ENCODE data around the gene RGS17.
A peak's percentile ranks its signal among the peaks of the same experiment; 100 is the strongest.
"Not testable (repeated sequence)": the region's sequence is repeated elsewhere in the genome, so short reads cannot be mapped to it uniquely, and the experiment has no call there.

RGS17 gene

DNA sequence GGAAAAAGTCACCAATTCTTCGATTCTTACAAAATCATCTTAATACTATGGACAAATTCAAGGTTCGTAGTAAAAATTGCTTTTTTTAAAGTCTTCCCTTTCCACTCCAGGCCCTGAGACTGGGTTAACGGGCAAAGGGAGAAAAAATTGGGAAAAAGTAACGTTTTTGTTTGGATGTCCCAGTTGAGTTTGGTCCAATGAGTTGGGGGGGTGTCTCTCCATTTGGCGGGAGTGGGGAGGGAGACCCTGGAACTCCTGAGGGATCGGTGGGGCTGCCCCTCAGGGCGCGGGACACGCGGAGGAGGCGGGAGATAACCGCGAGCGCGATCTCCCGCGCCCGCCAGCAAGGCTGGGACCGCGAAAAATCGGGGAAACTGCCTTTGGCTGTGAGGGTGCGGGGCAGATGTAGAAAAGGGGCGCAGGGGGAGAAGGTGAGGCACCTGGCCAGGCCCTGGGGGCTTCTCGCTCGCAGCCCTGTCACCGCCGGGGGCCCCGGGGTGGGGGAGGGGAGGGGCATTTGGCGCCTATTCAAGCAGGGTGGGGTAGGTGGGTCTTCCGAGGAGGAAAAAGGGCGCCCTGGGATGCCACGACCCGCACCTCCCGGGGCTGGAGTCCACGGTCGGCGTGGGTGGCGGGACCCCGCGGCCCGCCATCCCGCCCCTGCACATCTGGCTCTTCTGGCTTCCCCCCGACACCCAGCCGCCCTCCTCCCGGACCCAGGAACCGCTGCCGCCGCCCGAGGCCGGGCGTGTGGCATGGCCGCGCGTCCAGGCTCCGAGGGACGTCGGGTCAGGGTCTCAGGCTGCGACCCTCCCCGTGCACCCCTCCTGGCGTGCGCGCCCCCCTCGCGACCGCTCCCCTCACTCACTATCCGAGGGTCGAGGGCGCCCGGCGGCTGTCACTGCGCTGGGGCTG, 148.8 kb downstream of the RGS17 start:
- peak; percentile 51 for DNase-seq

DNA sequence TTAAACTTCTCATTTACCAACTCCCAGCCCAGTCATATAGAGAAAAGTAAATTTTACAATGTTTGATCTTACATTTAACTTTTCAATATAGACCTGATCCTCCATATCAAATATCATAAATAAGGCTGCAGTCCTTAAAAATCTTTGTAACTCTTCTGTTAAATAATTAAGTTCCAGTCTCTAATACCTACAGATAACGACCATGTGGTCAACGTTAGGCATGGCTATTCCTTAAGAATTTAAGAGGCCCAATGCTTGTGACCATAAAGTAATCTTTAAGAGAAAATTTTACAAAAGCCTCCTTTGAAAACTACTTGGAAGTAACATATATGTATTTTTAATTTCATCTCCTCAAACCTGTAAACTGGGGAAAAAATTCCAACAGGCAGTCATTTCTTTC, 149.9 kb downstream of the RGS17 start:
- DNase-seq, result no peak

DNA sequence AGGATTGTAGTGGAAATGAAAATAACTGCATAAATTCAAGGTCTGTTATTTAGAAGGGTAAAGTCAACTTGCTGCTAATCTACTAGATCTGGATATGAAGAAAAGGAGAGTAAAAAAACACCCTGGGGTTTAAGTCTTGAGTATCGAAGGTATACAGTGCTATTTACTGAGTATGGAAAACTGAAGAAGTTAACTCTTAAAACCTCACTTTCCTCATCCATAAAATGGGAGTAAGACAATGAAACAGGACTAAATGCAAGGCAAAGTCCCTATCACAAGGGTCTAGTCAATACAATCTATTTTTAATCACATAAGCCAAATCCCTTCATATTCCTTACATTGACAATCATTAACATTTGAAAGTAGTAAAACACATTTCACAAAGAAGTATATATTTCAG, 150.4 kb downstream of the RGS17 start:
- DNase-seq, result no peak

DNA sequence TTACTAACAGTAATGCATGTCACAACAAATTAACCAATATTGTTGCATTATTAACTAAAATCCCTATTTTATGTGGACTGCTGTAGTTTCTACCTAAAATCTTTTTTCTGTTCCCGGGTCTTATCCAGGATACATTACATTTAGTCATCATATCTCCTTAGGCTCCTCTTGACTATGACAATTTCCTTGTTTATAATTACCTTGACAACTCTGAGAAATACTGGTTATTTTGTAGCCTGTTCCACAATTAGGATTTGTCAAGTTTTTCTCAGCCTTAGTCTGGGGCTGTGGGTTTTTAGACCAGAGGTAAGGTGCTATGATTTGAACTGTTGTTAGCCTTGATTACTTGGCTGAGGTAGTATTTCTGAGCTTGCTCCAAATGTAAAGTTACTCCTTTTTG, 152.0 kb downstream of the RGS17 start:
- DNase-seq, result no peak

DNA sequence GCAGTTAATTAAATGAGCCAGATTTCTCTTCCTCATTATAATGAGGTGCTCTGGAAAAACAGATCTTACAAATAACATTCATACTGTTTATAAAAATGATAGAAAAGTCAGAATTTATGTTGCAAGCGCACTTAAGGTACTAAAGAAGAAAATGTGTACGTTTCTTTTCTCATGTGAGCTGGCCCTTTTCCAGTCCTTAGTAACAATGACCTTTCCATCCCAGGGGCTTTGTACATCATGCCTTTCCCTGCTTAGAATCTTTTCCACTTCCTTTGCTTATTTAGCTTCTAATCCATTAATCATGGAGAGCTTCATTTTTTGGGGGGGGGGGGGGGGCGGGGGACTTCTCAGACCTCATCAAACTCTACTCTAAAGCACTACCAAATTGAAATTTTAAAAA, 153.0 kb downstream of the RGS17 start:
- DNase-seq, result no peak

DNA sequence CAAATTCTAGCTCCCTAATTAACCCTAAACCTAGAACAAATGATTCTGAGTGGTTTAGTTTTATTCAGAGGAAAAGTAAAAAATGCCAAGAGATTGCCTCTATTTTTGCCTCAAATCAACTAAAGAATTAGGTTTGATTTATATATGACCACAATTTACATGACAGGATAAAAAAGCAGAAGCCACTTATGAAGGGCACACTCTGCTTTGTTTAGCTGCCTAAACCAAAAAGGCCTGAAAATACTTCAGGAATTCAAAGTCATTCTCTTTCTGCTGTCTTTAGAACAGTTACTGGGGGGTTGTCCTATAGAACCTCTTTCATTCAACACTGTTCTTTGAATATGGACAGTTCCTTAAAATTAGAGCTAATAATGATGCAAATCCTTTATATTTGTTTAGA, 153.5 kb downstream of the RGS17 start:
- no peak for DNase-seq

DNA sequence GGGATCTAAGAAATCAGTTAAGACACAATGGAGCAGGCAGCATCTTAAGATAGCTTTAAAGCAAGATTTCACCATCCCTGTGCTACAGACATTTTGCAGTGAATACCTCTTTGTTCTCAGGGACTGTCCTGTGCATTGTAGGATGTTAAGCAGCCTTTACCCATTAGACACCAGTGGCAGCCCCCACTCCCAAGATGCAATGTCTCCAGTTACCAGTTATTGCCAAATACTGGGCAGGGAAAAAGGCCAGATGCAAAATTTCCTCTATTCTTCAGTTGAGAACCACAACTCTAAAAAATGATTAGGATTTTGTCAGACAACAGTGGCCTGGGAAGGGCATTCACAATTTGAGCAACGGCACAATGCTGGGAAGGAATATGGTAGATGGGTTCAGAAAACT, 154.3 kb downstream of the RGS17 start:
- DNase-seq, result no peak

DNA sequence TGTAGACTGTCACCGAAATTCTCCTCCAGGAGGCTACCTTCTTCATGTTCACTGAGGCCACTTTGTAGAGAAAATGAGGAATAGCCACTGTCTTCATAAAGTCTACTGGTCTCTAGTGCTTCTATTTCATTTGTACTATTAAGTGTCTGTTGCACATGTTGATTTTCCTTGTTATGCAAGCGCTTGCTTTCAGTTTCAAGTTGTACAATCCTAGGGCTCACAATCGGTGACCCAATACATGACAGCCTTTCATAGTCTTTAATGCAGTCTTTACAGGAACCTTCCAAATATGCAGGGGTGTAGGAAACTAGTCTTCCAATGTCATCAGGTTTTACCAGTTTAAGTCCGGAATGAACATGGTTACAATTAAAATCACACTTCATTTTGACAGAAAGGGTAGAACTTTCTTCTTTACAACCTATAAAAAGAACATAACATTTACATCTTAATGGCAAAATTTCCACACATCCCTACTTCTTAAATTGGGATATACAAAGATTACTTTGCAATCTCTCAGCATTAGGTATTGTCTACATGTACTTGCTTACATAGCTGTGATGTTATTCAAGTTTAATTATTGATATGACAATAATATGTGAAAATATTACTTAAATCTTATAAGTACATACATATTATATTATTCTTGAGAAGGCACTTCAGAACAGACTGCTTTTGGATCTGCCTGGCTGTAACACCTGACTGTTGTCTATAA, 155.7 kb downstream of the RGS17 start:
- DNase-seq, result peak; percentile 20

DNA sequence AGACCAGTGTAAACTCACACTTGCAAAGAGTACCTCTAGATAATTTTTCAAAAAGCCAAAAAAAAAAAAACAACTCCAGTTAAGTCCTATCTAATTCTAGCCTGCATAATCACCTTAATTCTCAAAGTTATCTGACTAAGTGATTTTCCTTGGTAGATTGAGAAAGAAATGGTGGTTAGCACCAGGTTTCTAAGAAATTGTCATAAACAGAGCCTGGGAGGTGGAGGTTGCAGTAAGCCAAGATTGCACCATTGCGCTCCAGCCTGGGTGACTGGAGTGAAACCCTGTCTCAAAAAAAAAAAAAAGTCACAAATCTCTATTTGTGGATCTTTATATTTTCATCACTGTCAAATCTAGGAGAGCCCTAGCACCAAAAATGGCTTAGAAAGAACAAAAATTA, 157.2 kb downstream of the RGS17 start:
- peak; percentile 35 for DNase-seq

DNA sequence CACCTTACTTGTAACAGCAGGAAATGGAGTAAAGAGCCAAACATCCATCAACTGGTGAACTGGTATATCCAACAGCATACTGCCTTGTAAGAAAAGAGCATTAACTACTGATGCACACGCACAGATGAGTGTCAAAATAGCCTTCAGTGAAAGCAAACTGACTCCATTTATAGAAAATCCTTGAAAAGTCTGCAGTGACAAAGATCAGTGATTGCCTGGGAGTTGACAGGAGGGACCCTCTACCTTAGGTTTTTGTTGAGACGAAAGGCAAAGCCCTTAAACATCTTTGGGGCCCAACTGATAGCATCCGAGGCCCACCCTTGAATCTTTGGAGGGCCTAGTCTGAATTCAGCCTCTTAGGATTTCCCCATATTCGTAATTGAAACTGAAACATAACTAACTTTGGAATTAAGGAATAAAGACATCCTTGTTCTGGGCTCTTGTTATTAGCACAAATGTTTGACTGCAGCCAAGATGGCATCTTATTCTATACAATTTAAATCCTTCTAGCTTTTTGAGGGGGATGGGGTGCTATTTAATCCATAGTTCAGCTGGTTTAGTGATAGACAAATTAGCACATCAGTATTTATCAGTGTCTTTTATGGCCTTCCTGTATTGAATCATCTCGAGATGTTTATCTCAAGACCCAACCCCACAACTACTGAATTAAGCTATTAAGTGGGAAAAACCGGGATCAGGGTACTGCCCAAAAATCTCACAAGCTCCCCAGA, 161.2 kb downstream of the RGS17 start:
- no peak for DNase-seq

DNA sequence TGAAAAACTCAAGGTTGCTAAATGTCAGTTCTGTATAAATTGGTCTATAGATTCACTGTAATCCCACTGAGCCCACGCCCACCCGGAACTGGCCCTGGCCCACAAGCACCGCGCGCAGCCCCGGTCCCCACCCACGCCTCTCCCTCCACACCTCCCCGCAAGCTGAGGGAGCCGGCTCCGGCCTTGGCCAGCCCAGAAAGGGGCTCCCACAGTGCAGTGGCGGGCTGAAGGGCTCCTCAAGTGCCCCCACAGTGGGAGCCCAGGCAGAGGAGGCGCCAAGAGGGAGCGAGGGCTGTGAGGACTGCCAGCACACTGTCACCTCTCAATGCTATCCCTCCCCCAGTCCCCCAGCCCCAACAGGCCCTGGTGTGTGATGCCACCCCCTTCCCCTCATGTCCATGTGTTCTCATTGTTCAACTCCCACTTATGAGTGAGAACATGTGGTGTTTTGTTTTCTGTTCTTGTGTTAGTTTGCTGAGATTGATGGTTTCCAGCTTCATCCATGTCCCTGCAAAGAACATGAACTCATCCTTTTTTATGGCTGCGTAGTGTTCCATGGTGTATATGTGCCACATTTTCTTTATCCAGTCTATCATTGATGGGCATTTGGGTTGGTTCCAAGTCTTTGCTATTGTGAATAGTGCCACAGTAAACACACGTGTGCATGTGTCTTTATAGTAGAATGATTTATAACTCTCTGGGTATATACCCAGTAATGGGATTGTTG, 164.8 kb downstream of the RGS17 start:
- DNase-seq, result not testable (repeated sequence)

DNA sequence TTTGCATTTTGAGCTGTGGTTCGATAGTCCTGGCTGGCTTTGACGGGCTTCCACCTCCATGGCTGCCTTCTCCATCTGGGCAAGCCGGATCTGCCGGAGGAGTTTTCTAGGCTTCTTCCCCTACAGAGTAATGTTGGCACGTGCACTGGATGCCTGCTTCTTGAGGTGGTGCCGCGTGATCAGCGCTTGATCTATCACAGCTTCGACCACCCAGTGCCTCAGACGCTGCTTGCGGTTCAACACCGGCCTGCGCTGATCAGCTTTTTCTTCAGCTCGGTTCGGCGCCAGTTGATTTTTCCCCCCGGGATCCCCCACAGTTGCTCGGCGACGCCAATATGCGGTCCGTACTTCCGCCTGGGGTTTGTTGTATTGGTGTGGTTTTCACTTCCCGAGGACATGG, 171.7 kb downstream of the RGS17 start:
- no peak for DNase-seq

DNA sequence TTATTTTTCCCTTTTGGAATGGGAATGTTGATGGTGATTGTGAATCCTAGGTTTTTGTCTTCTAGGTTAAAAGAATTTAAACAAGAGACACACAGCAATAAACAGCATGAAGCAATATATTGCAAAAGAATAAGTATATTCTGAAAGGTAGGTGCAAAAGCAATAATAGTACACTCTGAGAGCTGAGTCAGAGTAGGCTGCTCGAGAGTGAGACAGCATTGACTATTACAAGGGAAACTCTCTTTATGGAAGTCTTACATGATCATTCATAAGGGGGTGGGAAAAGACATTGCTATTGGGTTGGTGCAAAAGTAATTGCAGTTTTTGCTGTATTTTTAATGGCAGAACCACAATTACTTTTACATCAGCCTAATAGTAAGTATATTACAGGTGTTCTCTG, 173.3 kb downstream of the RGS17 start:
- no peak for DNase-seq

Data from activated CD4-positive, alpha-beta T cell treated with anti-CD3 and anti-CD28 coated beads, Interleukin-10, Interleukin-2, amounts not matched to agents 100 ng/mL and 50 ng/mL, durations not matched to agents 16 hours and 8 hours (primary cell).